Transverse colon (tissue), 4 donors: ENCODE data around the gene CDHR4. TPM values are rescaled to one million over a fixed set of nuclear protein-coding genes. Genes with fewer than 3 reads are reported as not detected.

Experiments
- DNase-seq: peaks from one replicate; pipeline ENCODE4 v3.0.0-alpha.2; 2019
- H3K27ac ChIP-seq, 4 donors: fragments of 200-600 bp; sonication (generic); 2 replicates each; pipeline ENCODE4 v1.5.1; 2016 to 2018; ENCODE audit warnings: inconsistent platforms in 4 of 4
- H3K27me3 ChIP-seq: fragments of 200-600 bp; sonication (generic); 2 replicates; pipeline ENCODE4 v1.5.1; 2017; ENCODE audit warnings: inconsistent platforms
- H3K36me3 ChIP-seq, 4 donors: fragments of 200-600 bp; sonication (generic); 2 replicates each; pipeline ENCODE4 v1.5.1; 2017 to 2019; ENCODE audit warnings: inconsistent platforms in 4 of 4
- H3K4me1 ChIP-seq, 4 donors: fragments of 200-600 bp; sonication (generic); 2 replicates each; pipeline ENCODE4 v1.5.1; 2017 to 2020; ENCODE audit warnings: inconsistent platforms in 4 of 4
- H3K4me3 ChIP-seq, 4 donors: fragments of 200-600 bp; sonication (generic); 1 replicate in 1 of 4; 2 replicates in 3 of 4; pipeline versions ENCODE4 v1.5.1 to v1.6.1; 2017 to 2019; ENCODE audit warnings: inconsistent platforms in 4 of 4
- H3K9me3 ChIP-seq, 2 donors: fragments of 200-600 bp; sonication (generic); 2 replicates each; pipeline ENCODE4 v1.5.1; 2017 to 2019; ENCODE audit warnings: inconsistent platforms in 2 of 2
- CTCF ChIP-seq, 5 experiments: fragments of 200-600 bp in 3 of 5; fragments of 450-650 bp in 2 of 5; sonication (generic) in 3 of 5; IDR thresholded peaks; 1 replicate in 2 of 5; 2 replicates in 3 of 5; pipeline ENCODE4 v1.5.1; 2016 to 2017; ENCODE audit warnings: antibody characterized with exemption in 5 of 5, inconsistent platforms in 3 of 5, mild to moderate bottlenecking in 2 of 5, moderate library complexity in 1 of 5
- EP300 ChIP-seq: sonication (generic); formaldehyde crosslinking; IDR thresholded peaks from one replicate; pipeline ENCODE4 v1.6.1; 2017; ENCODE audit warnings: antibody characterized with exemption, low read depth
- POLR2A ChIP-seq: fragments of 450-650 bp; IDR thresholded peaks from one replicate; pipeline ENCODE4 v1.6.1; 2016; ENCODE audit warnings: antibody characterized with exemption, mild to moderate bottlenecking, moderate library complexity
- POLR2AphosphoS5 ChIP-seq, 3 donors: sonication (generic); formaldehyde crosslinking; IDR thresholded peaks; one replicate each; pipeline ENCODE4 v1.6.1; 2016; ENCODE audit warnings: antibody characterized with exemption in 3 of 3
- WGBS, 2 donors: methylation state at CpG; one replicate each; pipeline ENCODE4 v1.1.5; 2018; ENCODE audit warnings: low coverage in 1 of 2; 5-methylcytosine and 5-hydroxymethylcytosine counted together
- in situ Hi-C, 4 donors: fragments of 200-750 bp; cut with MboI; loops; one replicate each; pipeline versions ENCODE4 v1.15.0 to v1.15.1; 2017; ENCODE audit warnings: low sequenced_read_pairs in 3 of 4, low pct_ligation_motif_present in 1 of 4, low pct_unique_long_range_greater_than_20kb in 1 of 4
- intact Hi-C: fragments of 100-400 bp; cut with DNase I; formaldehyde crosslinking; loops from one replicate; pipeline ENCODE4 v1.15.1; 2023; ENCODE audit warnings: low total_unique reads
- total RNA-seq, 4 donors: library from RNA; depleted of rRNA; stranded (reverse); fragments of >200 nt; gene quantifications; one replicate each; pipeline ENCODE4 v1.1.0, GENCODE V29; 2016

Gene CDHR4
- total RNA-seq, 4 donors from 2014 or later = not detected

- H3K27ac ChIP-seq = peak within 1 kb of the TSS; percentile 74 to 85 (median 84)
- no peaks in the 10 kb centered on the region for H3K27me3 ChIP-seq
- peak; percentile 63 for DNase-seq
- H3K4me1 ChIP-seq = peaks cover 11 to 21% (median 17%) of the 10 kb centered on the region in 4 donors
- TF ChIP-seq POLR2A (peak; percentile 35), EP300 (no peak), POLR2AphosphoS5 (IDR thresholded peaks at IDR 0.05) (peak in 2 of 3 donors; percentile 12 to 40), CTCF (IDR thresholded peaks at IDR 0.05) (no peak)
- no peaks in the 10 kb centered on the region for H3K9me3 ChIP-seq
- in situ Hi-C loops (no loop called here), intact Hi-C loops (no loop called here)
- H3K4me3 ChIP-seq = peak within 1 kb of the TSS; percentile 30 to 58 (median 41)
- H3K36me3 ChIP-seq = peaks cover 0 to 6% (median 0%) of the 10 kb centered on the region in 4 donors
- WGBS, 2 donors = 4% methylated on average over 9 of the region's 9 CpGs; no CpG with 5 or more reads in 1 of the 2 donors
Measured at GRCh38 chr3:49813497-49814174, 14.0 kb upstream of the CDHR4 start, which contains the start of gene UBA7. TSS of gene UBA7 (minus strand) at chr3:49813953. CDS start at chr3:49813787, 166 bp downstream.

- H3K4me1 ChIP-seq = peaks cover 11 to 21% (median 17%) of the 10 kb centered on the region in 4 donors
- H3K9me3 ChIP-seq = no peaks in the 10 kb centered on the region
- H3K36me3 ChIP-seq = peaks cover 0 to 6% (median 0%) of the 10 kb centered on the region in 4 donors
- H3K27me3 ChIP-seq = no peaks in the 10 kb centered on the region
- 28% methylated on average over 7 of the region's 9 CpGs; no CpG with 5 or more reads in 1 of the 2 donors for WGBS, 2 donors
- TF ChIP-seq CTCF (IDR thresholded peaks at IDR 0.05) = no peak
- TF ChIP-seq POLR2A = no peak
- no peak for TF ChIP-seq EP300
- TF ChIP-seq POLR2AphosphoS5 (IDR thresholded peaks at IDR 0.05) = no peak
- H3K4me3 ChIP-seq = peak overlapping the region; percentile 30 to 58 (median 41)
- in situ Hi-C loops (no loop called here), intact Hi-C loops (no loop called here)
- peak overlapping the region; percentile 74 to 85 (median 84) for H3K27ac ChIP-seq
- no peak for DNase-seq
Measured at GRCh38 chr3:49812916-49813496, 13.3 kb upstream of the CDHR4 start.

DNA sequence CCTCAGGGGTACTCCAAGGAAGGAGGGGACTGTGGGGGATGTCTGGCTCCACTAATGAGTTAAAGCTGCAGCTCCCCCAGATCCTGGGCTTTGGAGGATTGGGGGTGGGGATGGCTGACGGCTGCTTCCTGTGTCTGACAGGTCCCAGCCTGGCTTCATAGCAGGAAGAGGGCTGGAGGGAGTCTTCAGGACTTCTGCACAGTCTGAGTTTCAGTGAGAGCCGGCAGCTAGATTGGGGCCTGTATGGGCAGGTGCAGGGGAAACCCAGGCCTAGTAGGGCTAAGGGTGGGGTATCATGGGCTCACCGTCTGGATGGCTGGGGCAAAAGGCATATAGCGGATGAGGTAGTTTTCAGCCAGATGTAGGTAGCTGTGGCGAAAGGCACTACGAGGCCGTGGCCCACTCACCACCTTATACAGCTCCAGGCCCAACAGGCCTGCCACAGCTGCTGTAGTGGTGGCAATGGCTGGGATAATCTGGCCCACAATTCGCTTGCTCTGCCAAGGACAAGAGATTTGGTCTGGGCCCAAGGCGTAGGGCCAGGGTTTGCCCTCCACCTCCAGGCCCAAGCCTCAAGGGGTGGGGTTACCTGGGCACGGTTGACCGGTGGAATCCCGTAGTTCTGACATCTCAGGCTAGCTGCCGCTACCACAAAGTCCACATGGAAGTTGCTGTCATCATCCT lies 7.9 kb upstream of the CDHR4 start:
- no peak for TF ChIP-seq EP300
- no peak for TF ChIP-seq POLR2AphosphoS5 (IDR thresholded peaks at IDR 0.05)
- WGBS, 2 donors = 82% methylated on average over 10 of the region's 13 CpGs; no CpG with 5 or more reads in 1 of the 2 donors
- DNase-seq = no peak
- Histone ChIP-seq H3K36me3 (peaks cover 0 to 6% (median 0%) of the 10 kb centered on the region in 4 donors), H3K4me1 (peaks cover 2 to 37% (median 25%) of the 10 kb centered on the region in 4 donors), H3K4me3 (no peak overlapping the region), H3K27ac (peak overlapping the region in 1 of 4 donors; percentile 31), H3K27me3 (no peaks in the 10 kb centered on the region), H3K9me3 (no peaks in the 10 kb centered on the region)
- intact Hi-C loops = no loop called here
- in situ Hi-C loops = no loop called here

GRCh38 chr3:49806850-49807249 lies 7.2 kb upstream of the CDHR4 start:
- 79% methylated on average over 2 of the region's 2 CpGs; no CpG with 5 or more reads in 1 of the 2 donors for WGBS, 2 donors
- TF ChIP-seq CTCF (IDR thresholded peaks at IDR 0.05) = no peak
- no peak for TF ChIP-seq POLR2A
- no peak for TF ChIP-seq POLR2AphosphoS5 (IDR thresholded peaks at IDR 0.05)
- no peak for TF ChIP-seq EP300
- Histone ChIP-seq H3K4me3 (no peak overlapping the region), H3K9me3 (no peaks in the 10 kb centered on the region), H3K4me1 (peaks cover 0 to 30% (median 24%) of the 10 kb centered on the region in 4 donors), H3K36me3 (peaks cover 0 to 6% (median 0%) of the 10 kb centered on the region in 4 donors), H3K27me3 (no peaks in the 10 kb centered on the region), H3K27ac (peak overlapping the region; percentile 46 to 83 (median 70))
- no peak for DNase-seq
- intact Hi-C loops = no loop called here
- in situ Hi-C loops = no loop called here
